Measurements from ENCODE around the gene UMOD.

DNA sequence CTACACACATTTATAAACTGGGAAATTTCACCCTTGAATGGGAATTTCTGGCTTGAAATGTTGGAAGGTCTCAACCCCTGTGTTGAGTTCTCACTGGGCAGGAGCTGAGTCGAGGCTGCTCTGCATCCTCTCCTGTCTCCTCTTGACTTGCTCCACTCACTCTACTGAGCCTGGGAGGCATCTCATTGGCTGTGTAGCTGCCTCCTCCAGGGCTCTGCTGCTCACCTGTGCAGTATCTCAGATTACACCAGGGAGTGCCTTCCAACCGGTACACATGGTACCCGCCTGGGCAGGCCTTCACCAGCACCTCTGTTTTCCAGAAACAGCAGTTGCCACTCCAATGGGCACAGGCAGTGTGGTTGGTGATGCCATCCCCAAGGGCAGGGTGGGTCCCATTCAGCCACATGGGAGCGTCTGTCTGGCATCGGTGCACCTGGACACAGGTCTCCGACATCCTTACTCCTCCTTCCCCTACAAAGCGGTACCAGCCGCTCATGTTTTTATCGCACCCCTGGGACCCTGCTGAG is 28.9 kb downstream of the UMOD start:
- TF ChIP-seq, protein P1, sequence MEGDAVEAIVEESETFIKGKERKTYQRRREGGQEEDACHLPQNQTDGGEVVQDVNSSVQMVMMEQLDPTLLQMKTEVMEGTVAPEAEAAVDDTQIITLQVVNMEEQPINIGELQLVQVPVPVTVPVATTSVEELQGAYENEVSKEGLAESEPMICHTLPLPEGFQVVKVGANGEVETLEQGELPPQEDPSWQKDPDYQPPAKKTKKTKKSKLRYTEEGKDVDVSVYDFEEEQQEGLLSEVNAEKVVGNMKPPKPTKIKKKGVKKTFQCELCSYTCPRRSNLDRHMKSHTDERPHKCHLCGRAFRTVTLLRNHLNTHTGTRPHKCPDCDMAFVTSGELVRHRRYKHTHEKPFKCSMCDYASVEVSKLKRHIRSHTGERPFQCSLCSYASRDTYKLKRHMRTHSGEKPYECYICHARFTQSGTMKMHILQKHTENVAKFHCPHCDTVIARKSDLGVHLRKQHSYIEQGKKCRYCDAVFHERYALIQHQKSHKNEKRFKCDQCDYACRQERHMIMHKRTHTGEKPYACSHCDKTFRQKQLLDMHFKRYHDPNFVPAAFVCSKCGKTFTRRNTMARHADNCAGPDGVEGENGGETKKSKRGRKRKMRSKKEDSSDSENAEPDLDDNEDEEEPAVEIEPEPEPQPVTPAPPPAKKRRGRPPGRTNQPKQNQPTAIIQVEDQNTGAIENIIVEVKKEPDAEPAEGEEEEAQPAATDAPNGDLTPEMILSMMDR (IDR thresholded peaks at IDR 0.05; ENCODE audit: low read depth, low read length), result no peak
- TF ChIP-seq EZH2phosphoT487 (IDR thresholded peaks at IDR 0.05; ENCODE audit: low read depth), result no peak
